AG04450 (cell line): ENCODE data around the gene PARD3B. TPM values are rescaled to one million over a fixed set of nuclear protein-coding genes. Genes with fewer than 3 reads are reported as not detected.

ENCODE experiments used
- CTCF ChIA-PET: fragments of 300-600, 350-600 bp; formaldehyde crosslinking; extraction: SDS; loops from one replicate; lab custom pipeline; 2022; ENCODE audit warnings: antibody characterized with exemption, inconsistent platforms; lab: Charles Lee
- POLR2A ChIA-PET: fragments of 350-600 bp; formaldehyde crosslinking; extraction: SDS; loops from one replicate; lab custom pipeline; 2021; ENCODE audit warnings: antibody characterized with exemption, inconsistent platforms; lab: Yijun Ruan, JAX
- DNase-seq: peaks from one replicate; pipeline ENCODE4 v3.0.0-alpha.2; 2011; ENCODE audit warnings: low read depth, low spot score
- H3K27ac ChIP-seq: one replicate; pipeline ENCODE4 v1.5.1; 2012; ENCODE audit warnings: low read depth, low read length, control low read depth
- H3K27me3 ChIP-seq: one replicate; pipeline ENCODE4 v1.6.0; 2012; ENCODE audit warnings: low read length; ENCODE audit not compliant: control insufficient read depth, insufficient read depth
- H3K4me3 ChIP-seq: 2 replicates; pipeline ENCODE4 v1.5.1; 2011; ENCODE audit warnings: mild to moderate bottlenecking, low read depth, low read length, control low read depth
- H3K9me3 ChIP-seq: 2 replicates; pipeline ENCODE4 v1.5.1; 2012; ENCODE audit warnings: low read length; ENCODE audit not compliant: control insufficient read depth, insufficient read depth
- CTCF ChIP-seq: IDR thresholded peaks from 2 replicates; pipeline ENCODE4 v1.5.1; 2011; ENCODE audit warnings: low read depth, low read length, control low read depth, inconsistent platforms
- polyA plus RNA-seq: library from polyadenylated mRNA; depleted of rRNA; stranded (reverse); fragments of >200 nt; gene quantifications from 2 replicates; pipeline ENCODE4 v1.2.3, GENCODE V29; 2011

Gene PARD3B
- polyA plus RNA-seq, 1 experiment, result 8.5 TPM

GRCh38 chr2:205107810-205108209, 562.5 kb downstream of the PARD3B start:
- Histone ChIP-seq H3K4me3 (no peak overlapping the region), H3K27me3 (no peaks in the 10 kb centered on the region), H3K27ac (no peak overlapping the region), H3K9me3 (no peaks in the 10 kb centered on the region)
- TF ChIP-seq CTCF, result no peak
- POLR2A ChIA-PET, result no interaction called here
- CTCF ChIA-PET, result no interaction called here
- no peak for DNase-seq

- no peak for DNase-seq
- Histone ChIP-seq H3K4me3 (no peak overlapping the region), H3K27ac (no peak overlapping the region), H3K27me3 (no peaks in the 10 kb centered on the region), H3K9me3 (no peaks in the 10 kb centered on the region)
- ChIA-PET CTCF (no interaction called here), POLR2A (no interaction called here)
- no peak for TF ChIP-seq CTCF
Observed at GRCh38 chr2:205115511-205115910, 570.2 kb downstream of the PARD3B start.

- no peak for TF ChIP-seq CTCF
- Histone ChIP-seq H3K27me3 (no peaks in the 10 kb centered on the region), H3K27ac (no peak overlapping the region), H3K4me3 (no peak overlapping the region), H3K9me3 (no peaks in the 10 kb centered on the region)
- CTCF ChIA-PET, result no interaction called here
- no peak for DNase-seq
- POLR2A ChIA-PET, result no interaction called here
Observed at GRCh38 chr2:205117125-205117524, 571.9 kb downstream of the PARD3B start.

GRCh38 chr2:205119136-205119535, 573.9 kb downstream of the PARD3B start:
- H3K4me3 ChIP-seq, result no peak overlapping the region
- ChIA-PET POLR2A (no interaction called here), CTCF (no interaction called here)

GRCh38 chr2:205128726-205129125, 583.5 kb downstream of the PARD3B start:
- DNase-seq, result no peak
- no peaks in the 10 kb centered on the region for H3K27me3 ChIP-seq
- POLR2A ChIA-PET, result no interaction called here
- no peaks in the 10 kb centered on the region for H3K9me3 ChIP-seq
- H3K4me3 ChIP-seq, result no peak overlapping the region
- CTCF ChIA-PET, result no interaction called here
- TF ChIP-seq CTCF, result no peak
- no peak overlapping the region for H3K27ac ChIP-seq

More at GRCh38 chr2:205119136-205119535, 573.9 kb downstream of the PARD3B start:
- Histone ChIP-seq H3K27ac (no peak overlapping the region), H3K27me3 (no peaks in the 10 kb centered on the region), H3K9me3 (no peaks in the 10 kb centered on the region)
- DNase-seq, result no peak
- TF ChIP-seq CTCF, result no peak
